ENCODE results near the gene IGIP. TPM values are rescaled to one million over a fixed set of nuclear protein-coding genes. Genes with fewer than 3 reads are reported as not detected.

IGIP gene
- total and polyA plus RNA-seq, 2 donors (not counting 3 experiments of a cell fraction or from before 2014, with no cell fraction given) = 0.86 to 3.3 TPM

- TF ChIP-seq JUN (IDR thresholded peaks at IDR 0.05; ENCODE audit: borderline replicate concordance, insufficient read depth, insufficient read length, low read depth) = no peak
- TF ChIP-seq EZH2 (IDR thresholded peaks at IDR 0.05; ENCODE audit: borderline replicate concordance, low read depth, low read length, severe bottlenecking) = no peak
- TF ChIP-seq GATA2 (IDR thresholded peaks at IDR 0.05; ENCODE audit: insufficient read depth, insufficient read length, low read depth, low read length) = no peak
- no peak for TF ChIP-seq CTCF (IDR thresholded peaks at IDR 0.05; ENCODE audit: extremely low read depth in 1 of 2, insufficient read depth in 1 of 2, low read depth in 1 of 2, low read length in 2 of 2)
- TF ChIP-seq POLR2AphosphoS5 (IDR thresholded peaks at IDR 0.05; ENCODE audit: insufficient read depth, low read depth, low read length) = no peak
- no peak for TF ChIP-seq MAX (IDR thresholded peaks at IDR 0.05; ENCODE audit: insufficient read depth, insufficient read length)
- TF ChIP-seq MYC (IDR thresholded peaks at IDR 0.05; ENCODE audit: low read depth, low read length) = no peak
- TF ChIP-seq POLR2A (IDR thresholded peaks at IDR 0.05; ENCODE audit: low read depth, low read length) = no peak
- TF ChIP-seq FOS (IDR thresholded peaks at IDR 0.05; ENCODE audit: borderline replicate concordance, insufficient read depth, low read length) = no peak
- no peak overlapping the region for H3K27ac ChIP-seq (ENCODE audit: insufficient read depth, low read depth, low read length)
- intact Hi-C loops (cut with micrococcal nuclease) (no loop called here), dilution Hi-C loops (cut with MboI; ENCODE audit: extremely low pct_ligation_motif_present, low sequenced_read_pairs) (no loop called here)
- no peaks in the 10 kb centered on the region for H3K79me2 ChIP-seq (ENCODE audit: control insufficient read depth, insufficient read depth, low read length)
- H4K20me1 ChIP-seq (replicated peaks; ENCODE audit: control insufficient read depth, extremely low read depth, insufficient read depth, low read length) = no peaks in the 10 kb centered on the region
- no peaks in the 10 kb centered on the region for H3K36me3 ChIP-seq (ENCODE audit: control insufficient read depth in 2 of 2, extremely low read depth in 1 of 2, insufficient read depth in 2 of 2, low read length in 2 of 2)
- peaks cover 14% of the 10 kb centered on the region for H3K4me1 ChIP-seq (ENCODE audit: control insufficient read depth, extremely low read depth, insufficient read depth, low read length)
- no peak overlapping the region for H2AFZ ChIP-seq (ENCODE audit: low read depth, low read length)
- POLR2A ChIA-PET = no interaction called here
- BruUV-seq (replicated peaks) = no TSS peak
- H3K4me3 ChIP-seq (replicated peaks in 1 of 3; ENCODE audit: insufficient read depth in 1 of 3, low read depth in 1 of 3, low read length in 3 of 3) = no peak overlapping the region
- no peak overlapping the region for H3K9ac ChIP-seq (replicated peaks; ENCODE audit: extremely low read depth, insufficient read depth, low read length)
- FAIRE-seq (no peak), DNase-seq (ENCODE audit: low read depth, low spot score) (no peak)
- H3K27me3 ChIP-seq (ENCODE audit: control insufficient read depth in 2 of 2, insufficient read depth in 2 of 2, low read length in 2 of 2) = no peaks in the 10 kb centered on the region
- CTCF ChIA-PET = interaction anchor here (1.4 to 1.9 kb wide), 3 partner anchors 17 to 56 kb away, joined by 3 to 5 read pairs (median 4); no protein-coding TSS in a partner anchor
- H3K4me2 ChIP-seq (ENCODE audit: insufficient read depth, low read length) = no peak overlapping the region
- H3K9me3 ChIP-seq (replicated peaks; ENCODE audit: control insufficient read depth, insufficient read depth, low read length) = no peaks in the 10 kb centered on the region
- no peaks in the 10 kb centered on the region for H3K9me1 ChIP-seq (replicated peaks; ENCODE audit: control insufficient read depth, extremely low read depth, insufficient read depth, low read length)
Measured at GRCh38 chr5:140128376-140128775, 2.6 kb downstream of the IGIP start.

All from endothelial cell of umbilical vein (primary cell).